A549 (cell line): ENCODE results near the gene STX16. TPM values are rescaled to one million over a fixed set of nuclear protein-coding genes. Genes with fewer than 3 reads are reported as not detected.

ENCODE experiments used
- ATAC-seq, 2 experiments: fragments of 200-7000 bp in 1 of 2; fragments of >200 bp in 1 of 2; cut with Nextera tagmentation in 1 of 2; cut with Tn5 transposase in 1 of 2; 3 replicates each; pipeline versions ENCODE4 v1.8.0 to v1.9.1; 2018 to 2020; ENCODE audit warnings: mild to moderate bottlenecking in 1 of 2, moderate library complexity in 1 of 2
- CTCF ChIA-PET: fragments of 300-600 bp; sonication (Branson Sonifier 250); formaldehyde crosslinking; extraction: SDS; loops from one replicate; lab custom pipeline; 2021; ENCODE audit warnings: antibody characterized with exemption, inconsistent platforms; lab: Yijun Ruan, JAX
- POLR2A ChIA-PET: fragments of 350-600 bp; formaldehyde crosslinking; extraction: SDS; loops from one replicate; lab custom pipeline; 2021; ENCODE audit warnings: antibody characterized with exemption, inconsistent platforms; lab: Yijun Ruan, JAX
- DNase-seq, 2 experiments: peaks; one replicate each; pipeline versions ENCODE4 v3.0.0 to v3.0.0-alpha.2; 2011 to 2016; ENCODE audit warnings: low read depth in 1 of 2, low spot score in 1 of 2
- FAIRE-seq: peaks from 2 replicates; lab custom pipeline; 2011; peaks lifted over from hg19 to GRCh38; lab: Jason Lieb, UNC
- H3K27ac ChIP-seq, 2 experiments: fragments of >200 bp; sonication (Bioruptor Twin); formaldehyde crosslinking; 3 replicates each; pipeline ENCODE4 v1.5.1; 2016 to 2017
- H3K4me1 ChIP-seq: fragments of >200 bp; sonication (Bioruptor Twin); formaldehyde crosslinking; 3 replicates; pipeline ENCODE4 v1.6.1; 2016
- H3K4me2 ChIP-seq: fragments of >200 bp; sonication (Bioruptor Twin); formaldehyde crosslinking; 3 replicates; pipeline ENCODE4 v1.6.1; 2016
- H3K4me3 ChIP-seq: fragments of >200 bp; sonication (Bioruptor Twin); formaldehyde crosslinking; 3 replicates; pipeline ENCODE4 v1.5.1; 2016
- H3K9me3 ChIP-seq: fragments of >200 bp; sonication (Bioruptor Twin); formaldehyde crosslinking; 3 replicates; pipeline ENCODE4 v1.6.1; 2016
- BCL3 ChIP-seq: fragments of >200 bp; sonication (Bioruptor Twin); formaldehyde crosslinking; IDR thresholded peaks from 3 replicates; pipeline ENCODE4 v1.6.1; 2016
- BHLHE40 ChIP-seq: IDR thresholded peaks from 2 replicates; pipeline ENCODE4 v1.6.1; 2012; ENCODE audit warnings: low read depth, low read length, inconsistent platforms
- CBX2 ChIP-seq: fragments of 200-600 bp; sonication (generic); IDR thresholded peaks from 2 replicates; pipeline ENCODE4 v1.6.1; 2016; ENCODE audit warnings: low read depth, mild to moderate bottlenecking, borderline replicate concordance
- CEBPB ChIP-seq, 2 experiments: fragments of >200 bp in 1 of 2; sonication (Bioruptor Twin) in 1 of 2; formaldehyde crosslinking in 1 of 2; IDR thresholded peaks; 2 replicates each; pipeline ENCODE4 v1.6.1; 2012 to 2016
- CHD2 ChIP-seq: fragments of 150-350 bp; IDR thresholded peaks from 2 replicates; pipeline ENCODE4 v1.6.1; 2014; ENCODE audit warnings: low read length; ENCODE audit not compliant: partially characterized antibody
- CHD4 ChIP-seq: fragments of 200-600 bp; sonication (generic); IDR thresholded peaks from 2 replicates; pipeline ENCODE4 v1.6.1; 2016; ENCODE audit warnings: antibody characterized with exemption, mild to moderate bottlenecking, borderline replicate concordance
- EHF ChIP-seq: fragments of 250-450 bp; sonication (Bioruptor Pico); IDR thresholded peaks from 2 replicates; pipeline ENCODE4 v1.5.0; 2020; ENCODE audit warnings: mild to moderate bottlenecking
- ELK1 ChIP-seq: fragments of 150-350 bp; IDR thresholded peaks from 2 replicates; pipeline ENCODE4 v1.6.1; 2014; ENCODE audit warnings: low read depth, mild to moderate bottlenecking, low read length
- EP300 ChIP-seq, 2 experiments: fragments of >200 bp; sonication (Bioruptor Twin); formaldehyde crosslinking; IDR thresholded peaks; 2 replicates in 1 of 2; 3 replicates in 1 of 2; pipeline ENCODE4 v1.6.1; 2016 to 2017
- GATA3 ChIP-seq: IDR thresholded peaks from 2 replicates; pipeline ENCODE4 v1.6.1; 2012; ENCODE audit warnings: borderline replicate concordance
- HDAC2 ChIP-seq: fragments of 200-600 bp; sonication (generic); IDR thresholded peaks from 2 replicates; pipeline ENCODE4 v1.6.1; 2016
- HES2 ChIP-seq: fragments of >200 bp; sonication (Bioruptor Twin); formaldehyde crosslinking; IDR thresholded peaks from 2 replicates; pipeline ENCODE4 v1.6.1; 2016
- HMGXB4 ChIP-seq: fragments of 250-450 bp; sonication (Bioruptor Pico); IDR thresholded peaks from 2 replicates; pipeline ENCODE4 v1.5.0; 2021; ENCODE audit warnings: mild to moderate bottlenecking, moderate library complexity, borderline replicate concordance
- HOXA7 ChIP-seq: fragments of 250-450 bp; sonication (Bioruptor Pico); IDR thresholded peaks from 2 replicates; pipeline ENCODE4 v1.5.0; 2020; ENCODE audit warnings: mild to moderate bottlenecking, moderate library complexity
- HOXB13 ChIP-seq: fragments of 250-450 bp; sonication (Bioruptor Pico); IDR thresholded peaks from 2 replicates; pipeline ENCODE4 v1.5.0; 2020; ENCODE audit warnings: low read depth, mild to moderate bottlenecking, moderate library complexity
- HOXB5 ChIP-seq: fragments of 250-450 bp; sonication (Bioruptor Pico); IDR thresholded peaks from 2 replicates; pipeline ENCODE4 v1.5.0; 2020; ENCODE audit warnings: mild to moderate bottlenecking, moderate library complexity
- KDM1A ChIP-seq: fragments of 200-600 bp; sonication (generic); IDR thresholded peaks from 2 replicates; pipeline ENCODE4 v1.6.1; 2016; ENCODE audit warnings: low read depth, mild to moderate bottlenecking
- KDM5A ChIP-seq: fragments of 200-600 bp; sonication (generic); IDR thresholded peaks from 2 replicates; pipeline ENCODE4 v1.6.1; 2016; ENCODE audit warnings: antibody characterized with exemption, mild to moderate bottlenecking
- MAFK ChIP-seq: fragments of 450-650 bp; IDR thresholded peaks from 2 replicates; pipeline ENCODE4 v1.6.1; 2014; ENCODE audit not compliant: partially characterized antibody
- MAX ChIP-seq: IDR thresholded peaks from 2 replicates; pipeline ENCODE4 v1.6.1; 2012
- MAZ ChIP-seq: fragments of 150-350 bp; IDR thresholded peaks from 2 replicates; pipeline ENCODE4 v1.6.1; 2014; ENCODE audit warnings: antibody characterized with exemption, low read depth, low read length, borderline replicate concordance
- MYC ChIP-seq: IDR thresholded peaks from 2 replicates; pipeline ENCODE4 v1.6.1; 2012; ENCODE audit warnings: mild to moderate bottlenecking, inconsistent platforms, low read length, improper control_type of control experiment, borderline replicate concordance
- NFE2L2 ChIP-seq: fragments of 150-350 bp; conservative IDR thresholded peaks from 2 replicates; pipeline ENCODE4 v1.6.1; 2014; ENCODE audit warnings: low read length
- NPAS2 ChIP-seq: fragments of 250-450 bp; sonication (Bioruptor Pico); IDR thresholded peaks from 2 replicates; pipeline ENCODE4 v1.8.0; 2022; ENCODE audit warnings: mild to moderate bottlenecking, moderate library complexity, borderline replicate concordance
- NR3C1 ChIP-seq: fragments of >200 bp; sonication (Bioruptor Twin); formaldehyde crosslinking; IDR thresholded peaks from 3 replicates; pipeline ENCODE4 v1.6.1; 2017
- RARB ChIP-seq: fragments of 250-450 bp; sonication (Bioruptor Pico); IDR thresholded peaks from 2 replicates; pipeline ENCODE4 v1.8.0; 2021; ENCODE audit warnings: mild to moderate bottlenecking, moderate library complexity
- RCOR1 ChIP-seq: fragments of 150-350 bp; IDR thresholded peaks from 2 replicates; pipeline ENCODE4 v1.6.1; 2014; ENCODE audit warnings: antibody characterized with exemption, low read length, low read depth
- RFX5 ChIP-seq: fragments of 450-650 bp; IDR thresholded peaks from 2 replicates; pipeline ENCODE4 v1.7.1; 2014; ENCODE audit warnings: antibody characterized with exemption, mild to moderate bottlenecking, moderate library complexity
- RNF2 ChIP-seq: fragments of 200-600 bp; sonication (generic); IDR thresholded peaks from 2 replicates; pipeline ENCODE4 v1.6.1; 2016; ENCODE audit warnings: low read depth, mild to moderate bottlenecking, antibody characterized with exemption, moderate library complexity, borderline replicate concordance
- TP53 ChIP-seq: fragments of 250-450 bp; sonication (Bioruptor Pico); IDR thresholded peaks from 2 replicates; pipeline ENCODE4 v1.5.0; 2021; ENCODE audit warnings: mild to moderate bottlenecking, moderate library complexity
- USF2 ChIP-seq: fragments of 450-650 bp; IDR thresholded peaks from 2 replicates; pipeline ENCODE4 v1.6.1; 2014; ENCODE audit warnings: antibody characterized with exemption
- ZC3H11A ChIP-seq: fragments of 450-650 bp; IDR thresholded peaks from 2 replicates; pipeline ENCODE4 v1.6.1; 2014; ENCODE audit warnings: antibody characterized with exemption, mild to moderate bottlenecking
- WGBS: methylation state at CpG from one replicate; pipeline ENCODE4 v1.1.6; 2017; ENCODE audit errors: missing lambda C conversion rate; 5-methylcytosine and 5-hydroxymethylcytosine counted together
- polyA plus RNA-seq, 4 experiments: library from polyadenylated mRNA; depleted of rRNA in 3 of 4; stranded (reverse); fragments of >200 nt; fragmentation: RNase III in 1 of 4; extraction: RNeasy Plus Mini Kit Qiagen cat#74134 plus additional on column Dnase treatment in 1 of 4; gene quantifications; 2 replicates in 3 of 4; 3 replicates in 1 of 4; pipeline ENCODE4 v1.2.3, GENCODE V29; 2011 to 2017

STX16 gene
- polyA plus RNA-seq, 2 of the 4 experiments (the other 2 are of a cell fraction) = 68.5 to 71.6 TPM

- no peak for TF ChIP-seq MAFK
- TF ChIP-seq BHLHE40 = no peak
- no peak for TF ChIP-seq RARB (CRISPR knock-in tag)
- no peak for TF ChIP-seq CHD4
- TF ChIP-seq KDM5A = no peak
- TF ChIP-seq ZC3H11A = no peak
- TF ChIP-seq CHD2 = no peak
- TF ChIP-seq CBX2 = no peak
- TF ChIP-seq NFE2L2 = no peak
- TF ChIP-seq RCOR1 = no peak
- no peak for TF ChIP-seq RFX5
- TF ChIP-seq NR3C1 = no peak
- no peak for TF ChIP-seq NPAS2
- no peak for TF ChIP-seq HOXA7
- no peak for TF ChIP-seq RNF2
- no peak for TF ChIP-seq USF2
- no peak for TF ChIP-seq TP53 (CRISPR knock-in tag)
- Histone ChIP-seq H3K4me1 (peaks cover 8% of the 10 kb centered on the region), H3K4me2 (no peak overlapping the region), H3K27ac (no peak overlapping the region), H3K4me3 (no peak overlapping the region), H3K9me3 (no peaks in the 10 kb centered on the region)
- FAIRE-seq = no peak
- ATAC-seq = no peak
- WGBS = 78% methylated on average over 4 of the region's 4 CpGs
- no peak for DNase-seq
- ChIA-PET CTCF (interaction anchor here (0.6 kb wide), 1 partner anchor 151 kb away, joined by 3 read pairs; no protein-coding TSS in a partner anchor), POLR2A (no interaction called here)
Measured at GRCh38 chr20:58688414-58688813, 37.3 kb downstream of the STX16 start.

GRCh38 chr20:58688840-58689239, 37.8 kb downstream of the STX16 start:
- Histone ChIP-seq H3K4me3 (no peak overlapping the region), H3K9me3 (no peaks in the 10 kb centered on the region), H3K4me2 (no peak overlapping the region), H3K27ac (no peak overlapping the region), H3K4me1 (peaks cover 12% of the 10 kb centered on the region)
- ATAC-seq (no peak), FAIRE-seq (no peak), DNase-seq (no peak)
- 88% methylated on average over 6 of the region's 6 CpGs for WGBS
- POLR2A ChIA-PET = no interaction called here
- TF ChIP-seq HES2 = no peak
- no peak for TF ChIP-seq CEBPB (IDR thresholded peaks at IDR 0.05)
- TF ChIP-seq EHF (CRISPR knock-in tag) = no peak
- no peak for TF ChIP-seq CHD4
- no peak for TF ChIP-seq HMGXB4 (CRISPR knock-in tag)
- TF ChIP-seq RFX5 = no peak
- TF ChIP-seq MAX = no peak
- TF ChIP-seq MAZ = no peak
- no peak for TF ChIP-seq USF2
- no peak for TF ChIP-seq HOXB13
- no peak for TF ChIP-seq NR3C1
- TF ChIP-seq KDM1A = no peak
- no peak for TF ChIP-seq HOXB5 (CRISPR knock-in tag)
- no peak for TF ChIP-seq RARB (CRISPR knock-in tag)
- TF ChIP-seq BCL3 = no peak
- no peak for TF ChIP-seq MYC
- TF ChIP-seq ELK1 = no peak
- TF ChIP-seq HDAC2 = no peak
- TF ChIP-seq GATA3 = no peak
- TF ChIP-seq EP300 (IDR thresholded peaks at IDR 0.05) = no peak
- CTCF ChIA-PET = interaction anchor here (0.6 to 0.9 kb wide), 2 partner anchors 38 to 150 kb away, joined by 3 to 4 read pairs; partner anchors contain the start of gene STX16
